Limb (tissue), 2 donors: ENCODE data around the gene NUBPL.
"Not testable (repeated sequence)": the region's sequence is repeated elsewhere in the genome, so short reads cannot be mapped to it uniquely, and the experiment has no call there.

Experiments used
- DNase-seq, 2 donors: peaks; one replicate each; pipeline ENCODE4 v3.0.0-alpha.2; 2016; ENCODE audit errors: extremely low spot score in 2 of 2

The NUBPL gene

GRCh38 chr14:31876741-31877140 is 315.5 kb downstream of the NUBPL start:
- DNase-seq: no peak

- peak in 1 of 2 donors; percentile 86 for DNase-seq
Measured at GRCh38 chr14:31877255-31877798, 316.1 kb downstream of the NUBPL start.

DNA sequence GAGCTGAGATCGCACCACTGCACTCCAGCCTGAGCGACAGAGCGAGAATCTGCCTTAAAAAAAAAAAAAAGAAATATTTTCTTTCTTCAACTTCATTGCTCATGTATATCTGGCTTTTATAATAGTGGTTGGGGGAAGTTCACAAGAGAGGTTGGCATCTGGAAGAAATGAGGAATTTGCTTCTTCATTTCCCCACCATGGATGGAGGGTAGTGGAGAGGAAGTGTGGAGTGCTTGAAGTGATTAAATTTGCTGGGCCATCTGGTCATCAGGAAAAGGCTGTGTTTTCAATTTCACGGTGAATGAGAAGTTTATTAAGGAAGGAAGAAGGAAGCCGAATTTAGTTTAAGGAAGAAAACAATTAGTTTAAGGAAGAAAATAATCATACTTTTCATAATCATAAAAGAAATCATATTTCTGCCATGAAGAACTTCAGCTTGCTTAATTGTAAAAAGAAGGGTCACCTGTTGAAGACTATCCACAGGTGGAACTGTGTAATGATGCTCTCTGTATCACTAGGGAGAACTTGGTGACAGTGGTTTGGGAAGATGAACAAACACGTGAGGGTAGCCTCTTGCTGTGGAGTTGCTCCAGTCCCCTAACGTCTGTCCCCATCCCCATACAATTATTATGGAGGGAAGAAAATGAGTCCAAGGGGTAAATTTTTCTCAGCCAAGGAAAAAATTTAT is 318.6 kb downstream of the NUBPL start:
- no peak for DNase-seq

- no peak for DNase-seq
Measured at GRCh38 chr14:31880935-31881334, 319.7 kb downstream of the NUBPL start.

GRCh38 chr14:31881531-31882310 is 320.5 kb downstream of the NUBPL start:
- DNase-seq: no peak

DNA sequence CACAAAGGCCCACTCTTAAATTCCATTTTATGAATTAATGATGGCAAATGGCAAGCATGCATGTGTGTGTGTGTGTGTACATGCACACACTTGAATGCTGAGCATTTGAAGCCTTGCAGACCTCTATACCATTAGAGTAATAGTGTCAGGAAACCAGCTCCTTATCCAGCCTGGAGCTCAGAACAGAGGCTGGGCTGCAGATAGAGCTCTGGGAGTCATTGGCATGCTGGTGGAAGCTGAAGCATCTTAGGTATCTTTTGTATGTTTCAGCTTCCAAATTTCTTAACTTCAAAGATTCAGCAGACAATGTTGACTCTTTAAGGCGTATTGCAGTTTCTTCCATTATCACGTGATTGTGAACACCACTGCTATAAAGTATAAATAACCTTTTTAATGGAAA is 323.0 kb downstream of the NUBPL start:
- DNase-seq: no peak

- no peak for DNase-seq
Measured at GRCh38 chr14:31884776-31885379, 323.7 kb downstream of the NUBPL start.

DNA sequence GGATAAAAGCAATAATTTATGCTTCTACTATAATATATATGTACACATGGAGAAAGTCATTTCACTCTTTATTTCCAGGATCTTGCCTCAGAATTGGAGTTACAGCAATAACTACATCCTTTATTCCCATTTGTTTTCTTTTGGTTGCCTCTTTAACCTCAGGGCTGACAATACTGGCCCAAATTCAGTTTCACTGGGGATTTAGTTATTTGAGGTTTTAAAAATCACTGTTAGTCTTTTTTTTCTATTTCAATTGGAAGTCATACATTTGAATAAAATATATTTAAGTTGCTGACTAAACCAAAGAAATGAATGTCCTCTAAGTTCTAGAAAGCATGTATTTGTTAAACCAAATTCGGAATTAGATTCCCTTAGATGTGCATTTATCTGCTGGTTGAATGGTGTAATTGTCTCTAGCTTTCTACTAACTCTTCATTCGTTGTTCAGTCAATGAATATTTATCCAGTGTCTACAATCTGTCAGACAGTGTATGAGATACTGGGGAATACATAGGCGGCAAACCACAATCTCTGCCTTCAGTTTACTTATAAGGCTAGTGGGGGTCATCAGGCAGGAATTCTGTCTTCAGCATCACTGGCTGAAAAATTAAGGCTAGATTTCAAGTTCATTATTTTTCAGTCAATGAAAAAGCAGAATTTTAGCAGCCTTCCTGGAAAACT is 325.1 kb downstream of the NUBPL start:
- DNase-seq: no peak

- no peak for DNase-seq
Measured at GRCh38 chr14:31887929-31888580, 326.9 kb downstream of the NUBPL start.

DNA sequence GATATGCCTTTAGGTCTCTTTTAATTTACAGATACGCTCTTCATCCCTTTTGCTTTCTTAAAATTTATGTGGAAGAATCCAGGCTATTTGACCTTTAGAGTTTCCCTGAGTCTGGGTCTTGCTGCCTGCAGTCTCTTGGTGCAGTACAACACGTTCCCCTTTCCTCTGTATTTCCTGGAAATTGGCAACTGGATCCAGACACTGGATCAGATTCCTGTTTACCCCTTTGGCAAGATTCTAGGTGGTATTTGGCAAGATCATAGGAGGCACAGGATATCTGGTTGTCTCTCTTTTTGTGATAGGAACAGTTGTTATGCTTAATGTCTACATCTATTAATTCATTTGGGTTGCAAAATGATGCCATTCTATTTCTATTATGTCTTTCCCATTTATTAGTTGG is 328.1 kb downstream of the NUBPL start:
- no peak for DNase-seq

- not testable (repeated sequence) for DNase-seq
Measured at GRCh38 chr14:31890202-31890601, 329.0 kb downstream of the NUBPL start.

GRCh38 chr14:31893221-31893757 is 332.1 kb downstream of the NUBPL start:
- DNase-seq: no peak

DNA sequence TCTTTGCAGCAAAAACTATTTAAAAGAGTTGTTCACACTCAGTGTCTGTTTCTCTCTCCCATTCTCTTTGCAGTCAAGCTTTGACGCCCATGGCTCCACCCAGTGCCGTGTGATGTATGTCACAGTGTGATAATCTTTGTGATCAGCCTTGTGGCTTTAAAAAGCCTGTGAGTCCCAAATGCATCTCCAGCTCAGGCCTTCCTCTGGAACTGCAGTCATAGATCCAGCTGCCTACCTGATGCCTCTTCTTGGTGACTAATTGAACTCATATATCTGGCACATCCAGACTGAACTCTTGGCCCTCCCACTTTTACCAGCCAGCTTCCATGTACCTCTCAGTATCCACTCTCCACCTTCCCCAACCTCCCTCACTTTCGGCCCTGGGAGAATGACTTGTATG is 333.1 kb downstream of the NUBPL start:
- DNase-seq: no peak

DNA sequence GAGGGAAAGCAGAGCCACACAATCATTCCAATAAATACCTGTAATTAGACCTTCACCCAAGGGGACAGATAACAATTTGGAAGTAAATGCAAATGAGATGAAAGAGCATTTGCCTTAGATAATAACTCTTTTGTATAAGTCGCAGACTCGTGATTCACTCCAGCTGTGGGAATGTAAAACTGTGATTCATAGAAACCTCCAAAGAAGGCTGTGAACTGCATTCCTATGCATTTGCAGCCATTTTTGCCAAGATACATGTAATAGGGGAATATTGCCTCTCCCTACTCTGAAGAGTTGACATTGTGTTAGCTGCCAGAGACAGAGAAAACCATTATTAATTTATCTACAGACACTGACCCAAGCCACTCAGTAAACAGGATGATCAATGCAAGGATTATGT is 334.0 kb downstream of the NUBPL start:
- no peak for DNase-seq

DNA sequence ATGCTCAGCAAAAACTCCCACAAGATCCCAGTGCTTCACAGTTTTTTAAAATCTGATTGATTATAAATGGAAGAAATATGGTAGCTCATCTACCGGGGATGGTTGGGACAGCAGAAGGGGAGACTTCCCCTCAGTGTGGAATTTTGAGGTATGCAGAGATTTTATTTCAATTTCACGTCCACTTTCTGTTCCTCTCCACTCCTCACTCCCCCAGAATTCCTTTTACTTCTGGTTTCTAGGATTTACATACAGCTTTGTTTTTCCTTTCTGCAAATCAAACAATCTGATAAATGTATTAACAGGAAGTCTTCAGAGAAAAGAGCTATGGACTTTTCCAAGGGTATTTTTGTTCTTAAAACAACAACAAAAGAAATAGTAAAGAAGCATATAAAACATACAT is 334.4 kb downstream of the NUBPL start:
- DNase-seq: no peak

DNA sequence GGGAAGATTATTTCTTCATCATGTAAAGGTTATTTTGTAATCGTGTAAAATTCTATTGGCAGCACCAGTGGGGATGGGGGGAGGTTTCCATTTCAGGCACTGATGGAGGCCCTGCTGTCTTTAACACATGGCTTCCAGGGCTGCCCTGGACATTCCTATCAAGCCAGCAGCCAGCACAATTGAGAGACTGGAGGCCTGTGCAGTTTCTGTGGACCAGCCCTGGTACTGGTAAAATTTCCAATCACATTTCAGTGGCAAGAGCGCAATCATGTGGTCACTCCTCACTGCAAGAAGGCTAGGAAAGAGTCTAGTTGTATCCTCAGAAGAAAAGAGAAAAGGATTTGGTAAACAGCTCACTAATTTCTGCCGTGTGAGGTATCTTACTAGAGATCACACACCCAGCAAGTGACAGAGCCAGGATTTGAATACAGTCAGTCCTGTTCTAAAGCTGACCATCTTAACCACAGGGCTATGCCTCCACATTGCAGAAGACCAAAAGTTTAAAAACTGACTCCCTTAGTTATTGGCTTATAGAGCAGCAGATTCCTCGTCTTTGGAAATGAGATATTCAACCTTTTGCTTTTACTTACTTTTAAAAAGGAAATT is 336.5 kb downstream of the NUBPL start:
- peak in 1 of 2 donors; percentile 31 for DNase-seq

GRCh38 chr14:31898838-31899528 is 337.8 kb downstream of the NUBPL start:
- no peak for DNase-seq

DNA sequence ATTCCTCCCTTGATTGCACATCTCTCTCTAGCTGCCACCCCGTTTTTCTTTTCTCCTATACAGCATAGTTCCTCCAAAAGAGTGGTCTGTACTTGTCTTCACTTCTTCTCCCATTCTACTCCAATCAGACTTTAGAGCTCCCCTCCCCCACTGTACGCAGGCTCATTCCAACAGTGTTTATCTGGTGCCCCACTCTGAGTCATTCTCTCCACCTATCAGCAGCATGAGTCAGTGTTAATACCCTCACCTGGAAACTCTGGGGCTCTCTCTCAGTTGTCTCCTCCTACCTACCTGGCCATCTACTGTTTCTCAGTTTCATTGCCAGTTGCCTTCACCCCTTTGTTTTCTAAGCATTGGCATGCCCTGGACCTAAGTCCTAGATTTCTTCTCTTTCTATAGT is 340.8 kb downstream of the NUBPL start:
- DNase-seq: no peak

GRCh38 chr14:31902945-31903646 is 341.9 kb downstream of the NUBPL start:
- no peak for DNase-seq
